PFSK-1 (cell line): ENCODE measurements around the gene SCRG1.

ENCODE experiments used
- FOXP2 ChIP-seq: optimal IDR thresholded peaks from 2 replicates; pipeline ENCODE3; 2011; ENCODE audit warnings: borderline replicate concordance, control low read depth, inconsistent platforms; ENCODE audit not compliant: insufficient read depth; ENCODE audit errors: extremely low read length, extremely low read depth
- POLR2AphosphoS5 ChIP-seq: IDR thresholded peaks from 2 replicates; pipeline ENCODE4 v1.6.1; 2012; ENCODE audit warnings: low read depth, mild to moderate bottlenecking, control low read depth, low read length, moderate library complexity
- SIN3A ChIP-seq: IDR thresholded peaks from 2 replicates; pipeline ENCODE4 v1.6.1; 2012; ENCODE audit warnings: mild to moderate bottlenecking, low read length, moderate library complexity, borderline replicate concordance; ENCODE audit not compliant: insufficient read depth
- TAF1 ChIP-seq: IDR thresholded peaks from 2 replicates; pipeline ENCODE4 v1.6.1; 2012; ENCODE audit warnings: low read length, control low read depth, borderline replicate concordance; ENCODE audit not compliant: insufficient read depth
- TF ChIP-seq, protein P1 (sequence below), 2 experiments: IDR thresholded peaks; 2 replicates each; pipeline versions ENCODE4 v1.6.1 to v1.8.0; 2011 to 2012; ENCODE audit warnings: low read depth in 2 of 2, low read length in 2 of 2, control low read depth in 1 of 2, inconsistent platforms in 1 of 2, mild to moderate bottlenecking in 1 of 2, moderate library complexity in 1 of 2; ENCODE audit not compliant: insufficient read depth in 1 of 2

DNA sequence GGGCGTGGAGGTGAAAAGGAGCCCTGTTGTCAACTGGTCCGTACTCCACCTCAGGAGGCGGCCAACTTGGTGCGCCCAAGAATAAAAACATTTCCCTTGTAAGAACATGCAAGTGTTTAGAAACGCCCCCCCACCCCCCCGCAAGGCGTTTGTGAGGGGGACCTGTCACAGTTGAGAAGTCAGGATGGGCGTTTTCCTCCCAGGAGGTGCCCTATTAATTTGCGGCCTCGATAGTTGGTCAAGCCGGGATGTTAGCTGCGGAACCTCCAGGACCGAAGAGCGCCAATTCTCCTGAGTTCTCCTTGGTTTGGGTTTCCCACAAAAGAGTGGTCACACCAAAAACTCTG, 28.8 kb downstream of the SCRG1 start:
- no peak for TF ChIP-seq POLR2AphosphoS5
- no peak for TF ChIP-seq SIN3A
- TF ChIP-seq, protein P1, sequence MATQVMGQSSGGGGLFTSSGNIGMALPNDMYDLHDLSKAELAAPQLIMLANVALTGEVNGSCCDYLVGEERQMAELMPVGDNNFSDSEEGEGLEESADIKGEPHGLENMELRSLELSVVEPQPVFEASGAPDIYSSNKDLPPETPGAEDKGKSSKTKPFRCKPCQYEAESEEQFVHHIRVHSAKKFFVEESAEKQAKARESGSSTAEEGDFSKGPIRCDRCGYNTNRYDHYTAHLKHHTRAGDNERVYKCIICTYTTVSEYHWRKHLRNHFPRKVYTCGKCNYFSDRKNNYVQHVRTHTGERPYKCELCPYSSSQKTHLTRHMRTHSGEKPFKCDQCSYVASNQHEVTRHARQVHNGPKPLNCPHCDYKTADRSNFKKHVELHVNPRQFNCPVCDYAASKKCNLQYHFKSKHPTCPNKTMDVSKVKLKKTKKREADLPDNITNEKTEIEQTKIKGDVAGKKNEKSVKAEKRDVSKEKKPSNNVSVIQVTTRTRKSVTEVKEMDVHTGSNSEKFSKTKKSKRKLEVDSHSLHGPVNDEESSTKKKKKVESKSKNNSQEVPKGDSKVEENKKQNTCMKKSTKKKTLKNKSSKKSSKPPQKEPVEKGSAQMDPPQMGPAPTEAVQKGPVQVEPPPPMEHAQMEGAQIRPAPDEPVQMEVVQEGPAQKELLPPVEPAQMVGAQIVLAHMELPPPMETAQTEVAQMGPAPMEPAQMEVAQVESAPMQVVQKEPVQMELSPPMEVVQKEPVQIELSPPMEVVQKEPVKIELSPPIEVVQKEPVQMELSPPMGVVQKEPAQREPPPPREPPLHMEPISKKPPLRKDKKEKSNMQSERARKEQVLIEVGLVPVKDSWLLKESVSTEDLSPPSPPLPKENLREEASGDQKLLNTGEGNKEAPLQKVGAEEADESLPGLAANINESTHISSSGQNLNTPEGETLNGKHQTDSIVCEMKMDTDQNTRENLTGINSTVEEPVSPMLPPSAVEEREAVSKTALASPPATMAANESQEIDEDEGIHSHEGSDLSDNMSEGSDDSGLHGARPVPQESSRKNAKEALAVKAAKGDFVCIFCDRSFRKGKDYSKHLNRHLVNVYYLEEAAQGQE (IDR thresholded peaks at IDR 0.05; ENCODE audit: insufficient read depth in 1 of 2, low read depth in 2 of 2, low read length in 2 of 2): no peak
- TF ChIP-seq TAF1: 0 out of 2 replicates have a peak, but pooled peaks have one; percentile 19
- no peak for TF ChIP-seq FOXP2
